Measurements from ENCODE around the gene DIP2C.

DNA sequence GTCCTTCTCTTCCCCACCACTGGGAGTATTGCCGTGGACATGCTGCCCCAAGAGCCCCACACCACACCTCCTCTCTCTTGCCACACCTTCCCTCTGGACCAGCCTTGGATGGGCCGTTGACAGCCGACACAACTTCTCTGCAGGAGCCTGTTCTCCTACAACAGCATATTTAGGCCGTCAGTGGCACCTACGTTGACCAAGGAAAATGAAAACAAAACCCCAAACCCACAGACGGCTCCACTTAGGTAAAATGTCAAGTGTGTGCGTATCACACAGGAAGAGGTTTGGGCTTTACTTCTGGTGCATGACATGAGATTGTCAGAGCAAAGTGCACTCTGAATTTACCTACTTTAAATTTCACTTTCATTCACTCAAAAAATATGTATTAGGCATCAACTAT, 307.7 kb downstream of the DIP2C start:
- TF ChIP-seq FOXK1 (CRISPR knock-in tag; IDR thresholded peaks at IDR 0.05) (no peak), ZNF219 (CRISPR knock-in tag; IDR thresholded peaks at IDR 0.05; ENCODE audit: borderline replicate concordance) (no peak), ATF1 (CRISPR knock-in tag; IDR thresholded peaks at IDR 0.05) (no peak)

Measured in WTC11 (cell line).